K562 (cell line): ENCODE results near the gene LRRC4C. TPM values are rescaled to one million over a fixed set of nuclear protein-coding genes. Genes with fewer than 3 reads are reported as not detected.

Experiments
- ATAC-seq: fragments of 200-7000 bp; cut with Tn5 transposase; 3 replicates; pipeline ENCODE4 v1.9.1; 2020; ENCODE audit warnings: moderate library complexity
- BruUV-seq: library from RNA; stranded (reverse); fragments of 400-500 nt; replicated peaks from 2 replicates; lab custom pipeline; 2021; lab: Mats Ljungman, UMichigan
- CTCF ChIA-PET: fragments of 300-600 bp; formaldehyde crosslinking; extraction: SDS; loops from one replicate; lab custom pipeline; 2021; ENCODE audit warnings: low intra/inter-chr PET ratio; lab: Yijun Ruan, JAX
- POLR2A ChIA-PET: fragments of 300-600, 350-650 bp; sonication (Branson Sonifier 250); formaldehyde crosslinking; extraction: SDS; loops from one replicate; lab custom pipeline; 2021; ENCODE audit warnings: antibody characterized with exemption, inconsistent platforms; lab: Yijun Ruan, JAX
- DNase-seq, 4 experiments: peaks; one replicate each; pipeline versions ENCODE4 v3.0.0 to v3.0.0-alpha.2; 2011 to 2018; ENCODE audit warnings: low spot score in 3 of 4, mixed read lengths in 3 of 4; ENCODE audit errors: extremely low read depth in 1 of 4
- FAIRE-seq: peaks from 2 replicates; lab custom pipeline; 2011; peaks lifted over from hg19 to GRCh38; lab: Jason Lieb, UNC
- H2AFZ ChIP-seq: 2 replicates; pipeline ENCODE4 v1.6.0; 2011; ENCODE audit warnings: low read depth, low read length, control low read depth, inconsistent platforms
- H3K27ac ChIP-seq: fragments of 200-600 bp; 3 replicates; pipeline ENCODE4 v1.8.0; 2011; ENCODE audit warnings: low read depth, mild to moderate bottlenecking, control low read depth, inconsistent platforms, low read length, moderate library complexity, mixed read lengths; ENCODE audit errors: extremely low read depth
- H3K27me3 ChIP-seq, 2 experiments: fragments of 300-600 bp in 1 of 2; 2 replicates in 1 of 2; 3 replicates in 1 of 2; pipeline versions ENCODE4 v1.6.0 to v1.8.0; 2011; ENCODE audit warnings: inconsistent platforms in 2 of 2, low read length in 2 of 2, mild to moderate bottlenecking in 1 of 2, mixed read lengths in 1 of 2, moderate library complexity in 1 of 2; ENCODE audit not compliant: control insufficient read depth in 2 of 2, insufficient read depth in 2 of 2
- H3K36me3 ChIP-seq: fragments of 300-600 bp; 3 replicates; pipeline ENCODE4 v1.8.0; 2011; ENCODE audit warnings: mild to moderate bottlenecking, low read length, inconsistent platforms; ENCODE audit not compliant: control insufficient read depth, insufficient read depth
- H3K4me1 ChIP-seq, 2 experiments: fragments of 200-600 bp in 1 of 2; replicated peaks in 1 of 2; 2 replicates in 1 of 2; 3 replicates in 1 of 2; pipeline versions ENCODE4 v1.5.1 to v1.8.0; 2011; ENCODE audit warnings: inconsistent platforms in 2 of 2, low read length in 2 of 2, mild to moderate bottlenecking in 1 of 2, mixed read lengths in 1 of 2, moderate library complexity in 1 of 2; ENCODE audit not compliant: control insufficient read depth in 2 of 2, insufficient read depth in 2 of 2
- H3K4me2 ChIP-seq: 2 replicates; pipeline ENCODE4 v1.6.1; 2011; ENCODE audit warnings: low read length, control low read depth, inconsistent platforms, mixed read lengths; ENCODE audit not compliant: insufficient read depth
- H3K4me3 ChIP-seq: fragments of 200-600 bp; sonication (generic), shearing (Covaris generic); 2 replicates; pipeline ENCODE4 v1.5.1; 2016; ENCODE audit warnings: control low read depth, inconsistent platforms
- H3K79me2 ChIP-seq: fragments of 200-600 bp; 3 replicates; pipeline ENCODE4 v1.8.0; 2011; ENCODE audit warnings: low read length, inconsistent platforms; ENCODE audit not compliant: control insufficient read depth, insufficient read depth
- H3K9ac ChIP-seq, 2 experiments: 2 replicates each; pipeline versions ENCODE4 v1.6.0 to v1.6.1; 2011; ENCODE audit warnings: low read depth in 2 of 2, low read length in 2 of 2, control low read depth in 1 of 2, inconsistent platforms in 1 of 2, mild to moderate bottlenecking in 1 of 2, mixed read lengths in 1 of 2; ENCODE audit not compliant: insufficient read depth in 1 of 2
- H3K9me1 ChIP-seq: one replicate; pipeline ENCODE4 v1.6.0; 2011; ENCODE audit warnings: inconsistent platforms, mild to moderate bottlenecking, low read length, moderate library complexity; ENCODE audit not compliant: control insufficient read depth, insufficient read depth
- H3K9me3 ChIP-seq: replicated peaks from 2 replicates; pipeline ENCODE4 v1.5.1; 2011; ENCODE audit warnings: low read depth, low read length, inconsistent platforms; ENCODE audit not compliant: control insufficient read depth, insufficient read depth
- H4K20me1 ChIP-seq: replicated peaks from 2 replicates; pipeline ENCODE4 v1.6.1; 2011; ENCODE audit warnings: low read length, inconsistent platforms, mixed read lengths; ENCODE audit not compliant: control insufficient read depth, insufficient read depth
- GATAD2A ChIP-seq: fragments of 450-650 bp; IDR thresholded peaks from 2 replicates; pipeline ENCODE4 v1.6.1; 2017
- HMG20A ChIP-seq: fragments of 450-650 bp; formaldehyde crosslinking; conservative IDR thresholded peaks from 2 replicates; pipeline ENCODE4 v1.4.0; 2020; ENCODE audit warnings: mild to moderate bottlenecking, mixed read lengths
- KHSRP ChIP-seq: fragments of 450-650 bp; IDR thresholded peaks from 2 replicates; pipeline ENCODE4 v1.6.1; 2017
- NFIC ChIP-seq: fragments of 450-650 bp; IDR thresholded peaks from 2 replicates; pipeline ENCODE4 v1.6.1; 2017; ENCODE audit warnings: mild to moderate bottlenecking, inconsistent platforms
- PCBP2 ChIP-seq: fragments of 200-400 bp; formaldehyde crosslinking; IDR thresholded peaks from 2 replicates; pipeline ENCODE4 v1.6.1; 2018; ENCODE audit warnings: low read length, low read depth, mild to moderate bottlenecking, moderate library complexity; ENCODE audit not compliant: poor library complexity, severe bottlenecking
- SP1 ChIP-seq: sonication (generic); formaldehyde crosslinking; IDR thresholded peaks from 2 replicates; pipeline ENCODE4 v1.8.1; 2022; ENCODE audit warnings: mild to moderate bottlenecking, missing genetic modification reagents
- SRSF1 ChIP-seq: fragments of 200-400 bp; formaldehyde crosslinking; IDR thresholded peaks from 2 replicates; pipeline ENCODE4 v1.6.1; 2017; ENCODE audit warnings: mild to moderate bottlenecking, low read depth, low read length, moderate library complexity
- TAF7 ChIP-seq: fragments of 450-650 bp; IDR thresholded peaks from 2 replicates; pipeline ENCODE4 v1.6.1; 2016; ENCODE audit warnings: missing genetic modification characterization, missing compliant biosample characterization
- ZNF140 ChIP-seq: fragments of 250-450 bp; sonication (Bioruptor Pico); IDR thresholded peaks from 2 replicates; pipeline ENCODE4 v1.8.0; 2021; ENCODE audit warnings: moderate library complexity, mild to moderate bottlenecking, inconsistent platforms
- ZNF311 ChIP-seq: fragments of 250-450 bp; sonication (Bioruptor Pico); IDR thresholded peaks from 2 replicates; pipeline ENCODE4 v1.4.0; 2020; ENCODE audit warnings: mild to moderate bottlenecking, moderate library complexity
- ZNF668 ChIP-seq: fragments of 250-450 bp; sonication (Bioruptor Pico); IDR thresholded peaks from 2 replicates; pipeline ENCODE4 v1.8.0; 2022; ENCODE audit warnings: mild to moderate bottlenecking, inconsistent platforms
- WGBS: fragments of 100-300 bp; shearing (Covaris generic); methylation state at CpG from one replicate; pipeline ENCODE4 v1.1.6; 2016; ENCODE audit warnings: low coverage, mixed read lengths; ENCODE audit not compliant: insufficient coverage; ENCODE audit errors: missing lambda C conversion rate; 5-methylcytosine and 5-hydroxymethylcytosine counted together
- in situ Hi-C: fragments of 300-500 bp; cut with MboI; formaldehyde crosslinking; loops from 4 replicates; pipeline ENCODE4 v1.15.0; 2018; ENCODE audit warnings: inconsistent platforms, mixed read lengths
- intact Hi-C: fragments of 100-400 bp; cut with micrococcal nuclease; formaldehyde crosslinking; loops from 2 replicates; pipeline ENCODE4 v1.14.2; 2022
- polyA plus RNA-seq, 8 experiments: library from polyadenylated mRNA; depleted of rRNA in 4 of 8; stranded (reverse) in 5 of 8; unstranded in 3 of 8; fragments of >200 nt; fragmentation: Nextera tagmentation in 2 of 8; fragmentation: Illumina TruSeq in 1 of 8; extraction: Ambion mirVana in 2 of 8; extraction: Trizol in 1 of 8; gene quantifications; 2 replicates each; pipeline versions ENCODE4 v1.2.1 to v1.2.3, GENCODE V29; 2011 to 2014; ENCODE audit warnings: inconsistent platforms in 1 of 8, missing spikeins in 1 of 8
- total RNA-seq, 7 experiments: library from RNA; depleted of rRNA in 6 of 7; stranded (reverse); fragments of >200 nt in 6 of 7; fragmentation: Illumina TruSeq in 2 of 7; extraction: Trizol in 2 of 7; gene quantifications; 2 replicates each; pipeline versions ENCODE4 v1.2.1 to v1.2.3, GENCODE V29; 2011 to 2021; ENCODE audit warnings: low replicate concordance in 1 of 7

LRRC4C gene
- total and polyA plus RNA-seq, 9 of the 15 experiments (the other 6 are each of a cell fraction or from before 2014, with no cell fraction given): not detected

- TF ChIP-seq ZNF311 (no peak), ZNF140 (no peak), KHSRP (no peak), PCBP2 (no peak), SP1 (CRISPR knock-in tag) (no peak), NFIC (no peak), HMG20A (CRISPR knock-in tag) (no peak), SRSF1 (no peak), GATAD2A (no peak), TAF7 (no peak), ZNF668 (CRISPR knock-in tag) (no peak)
- Histone ChIP-seq H3K79me2 (no peaks in the 10 kb centered on the region), H3K27me3 (no peaks in the 10 kb centered on the region), H3K36me3 (no peaks in the 10 kb centered on the region), H3K9me3 (no peaks in the 10 kb centered on the region), H3K9me1 (no peaks in the 10 kb centered on the region), H3K4me2 (no peak overlapping the region), H3K9ac (no peak overlapping the region), H2AFZ (no peak overlapping the region), H3K4me1 (no peaks in the 10 kb centered on the region), H3K27ac (no peak overlapping the region), H4K20me1 (no peaks in the 10 kb centered on the region), H3K4me3 (no peak overlapping the region)
- FAIRE-seq (no peak), ATAC-seq (no peak), DNase-seq (no peak)
- intact Hi-C loops: no loop called here
- WGBS: 0% methylated on average over 2 of the region's 2 CpGs
- in situ Hi-C loops: no loop called here
- BruUV-seq: no TSS peak
- POLR2A ChIA-PET: no interaction called here
- CTCF ChIA-PET: no interaction called here
Observed at GRCh38 chr11:41319434-41319833, 140.0 kb downstream of the LRRC4C start.
